PC-3 (cell line): ENCODE data around the gene HS3ST2.

Source experiments
- EZH2 ChIP-seq: fragments of 300-600 bp; sonication (generic); IDR thresholded peaks from one replicate; pipeline ENCODE4 v1.6.1; 2017; ENCODE audit warnings: antibody characterized with exemption, mild to moderate bottlenecking, low read length; ENCODE audit not compliant: unreplicated experiment
- TF ChIP-seq, protein P1 (sequence below): fragments of 300-600 bp; sonication (generic); conservative IDR thresholded peaks from 2 replicates; pipeline ENCODE4 v1.5.1; 2017; ENCODE audit warnings: antibody characterized with exemption, low read depth, mild to moderate bottlenecking, low read length

DNA sequence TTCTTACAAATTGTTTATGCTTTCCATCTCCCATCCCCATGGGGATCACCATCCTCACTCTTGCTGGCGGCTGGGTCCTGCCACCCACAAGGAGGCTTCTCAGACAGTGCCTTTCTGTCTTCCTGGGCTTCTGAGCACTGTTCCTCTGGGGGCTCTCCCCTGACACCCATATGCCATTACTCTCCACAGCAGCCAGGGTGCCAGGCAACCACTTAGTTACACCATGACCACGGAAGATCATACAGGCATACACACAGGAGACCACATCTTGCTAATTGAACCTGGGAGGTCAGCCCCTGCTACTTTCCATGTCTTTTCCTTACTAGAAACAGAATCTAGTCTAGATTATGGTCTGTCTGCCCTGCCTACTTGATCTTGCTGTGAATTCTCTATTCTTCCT lies 27.7 kb upstream of the HS3ST2 start:
- TF ChIP-seq, protein P1, sequence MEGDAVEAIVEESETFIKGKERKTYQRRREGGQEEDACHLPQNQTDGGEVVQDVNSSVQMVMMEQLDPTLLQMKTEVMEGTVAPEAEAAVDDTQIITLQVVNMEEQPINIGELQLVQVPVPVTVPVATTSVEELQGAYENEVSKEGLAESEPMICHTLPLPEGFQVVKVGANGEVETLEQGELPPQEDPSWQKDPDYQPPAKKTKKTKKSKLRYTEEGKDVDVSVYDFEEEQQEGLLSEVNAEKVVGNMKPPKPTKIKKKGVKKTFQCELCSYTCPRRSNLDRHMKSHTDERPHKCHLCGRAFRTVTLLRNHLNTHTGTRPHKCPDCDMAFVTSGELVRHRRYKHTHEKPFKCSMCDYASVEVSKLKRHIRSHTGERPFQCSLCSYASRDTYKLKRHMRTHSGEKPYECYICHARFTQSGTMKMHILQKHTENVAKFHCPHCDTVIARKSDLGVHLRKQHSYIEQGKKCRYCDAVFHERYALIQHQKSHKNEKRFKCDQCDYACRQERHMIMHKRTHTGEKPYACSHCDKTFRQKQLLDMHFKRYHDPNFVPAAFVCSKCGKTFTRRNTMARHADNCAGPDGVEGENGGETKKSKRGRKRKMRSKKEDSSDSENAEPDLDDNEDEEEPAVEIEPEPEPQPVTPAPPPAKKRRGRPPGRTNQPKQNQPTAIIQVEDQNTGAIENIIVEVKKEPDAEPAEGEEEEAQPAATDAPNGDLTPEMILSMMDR = no peak
- TF ChIP-seq EZH2 = no peak
